DND-41 (cell line): ENCODE results near the gene KDM8.

Experiments
- ATAC-seq: fragments of 200-7000 bp; cut with Tn5 transposase; 3 replicates; pipeline ENCODE4 v1.9.1; 2021; ENCODE audit warnings: low read depth; ENCODE audit not compliant: insufficient read depth
- DNase-seq: peaks from one replicate; pipeline ENCODE4 v3.0.0-alpha.2; 2020
- H2AFZ ChIP-seq: 2 replicates; pipeline ENCODE4 v1.6.0; 2012; ENCODE audit warnings: low read depth, low read length
- H3K27ac ChIP-seq: 2 replicates; pipeline ENCODE4 v1.5.1; 2012; ENCODE audit warnings: low read length, inconsistent platforms
- H3K27me3 ChIP-seq: fragments of 200-600 bp; sonication (generic); 2 replicates; pipeline ENCODE4 v1.6.0; 2012; ENCODE audit warnings: low read length, mild to moderate bottlenecking, inconsistent platforms; ENCODE audit not compliant: insufficient read depth, poor library complexity
- H3K36me3 ChIP-seq: 2 replicates; pipeline ENCODE4 v1.5.1; 2012; ENCODE audit warnings: low read length, inconsistent platforms; ENCODE audit not compliant: insufficient read depth
- H3K4me1 ChIP-seq: 2 replicates; pipeline ENCODE4 v1.5.1; 2012; ENCODE audit warnings: mild to moderate bottlenecking, low read length; ENCODE audit not compliant: insufficient read depth
- H3K4me2 ChIP-seq: 2 replicates; pipeline ENCODE4 v1.6.0; 2012; ENCODE audit warnings: mild to moderate bottlenecking, moderate library complexity, low read length, inconsistent platforms; ENCODE audit not compliant: insufficient read depth
- H3K4me3 ChIP-seq, 2 experiments: fragments of 200-600 bp in 1 of 2; shearing (Covaris generic) in 1 of 2; 2 replicates each; pipeline ENCODE4 v1.5.1; 2012 to 2016; ENCODE audit warnings: inconsistent platforms in 2 of 2, low read length in 2 of 2, mild to moderate bottlenecking in 2 of 2, low read depth in 1 of 2, moderate library complexity in 1 of 2
- H3K79me2 ChIP-seq: 2 replicates; pipeline ENCODE4 v1.6.0; 2012; ENCODE audit warnings: low read length, inconsistent platforms; ENCODE audit not compliant: insufficient read depth
- H3K9ac ChIP-seq: 2 replicates; pipeline ENCODE4 v1.6.0; 2012; ENCODE audit warnings: low read depth, mild to moderate bottlenecking, inconsistent platforms, low read length, moderate library complexity
- H3K9me3 ChIP-seq: 2 replicates; pipeline ENCODE4 v1.5.1; 2012; ENCODE audit warnings: low read length, moderate library complexity, mild to moderate bottlenecking, inconsistent platforms; ENCODE audit not compliant: insufficient read depth, severe bottlenecking
- H4K20me1 ChIP-seq: 2 replicates; pipeline ENCODE4 v1.6.0; 2012; ENCODE audit warnings: low read length; ENCODE audit not compliant: insufficient read depth
- EZH2 ChIP-seq: IDR thresholded peaks from 3 replicates; pipeline ENCODE4 v1.6.1; 2012; ENCODE audit warnings: borderline replicate concordance, low read depth, mild to moderate bottlenecking, moderate library complexity, low read length, inconsistent platforms; ENCODE audit not compliant: severe bottlenecking
- TF ChIP-seq, protein P1 (sequence below): IDR thresholded peaks from 2 replicates; pipeline ENCODE4 v1.5.1; 2012; ENCODE audit warnings: borderline replicate concordance, low read length, moderate library complexity, mild to moderate bottlenecking; ENCODE audit not compliant: poor library complexity, severe bottlenecking; ENCODE audit errors: extremely low read depth

The KDM8 gene

DNA sequence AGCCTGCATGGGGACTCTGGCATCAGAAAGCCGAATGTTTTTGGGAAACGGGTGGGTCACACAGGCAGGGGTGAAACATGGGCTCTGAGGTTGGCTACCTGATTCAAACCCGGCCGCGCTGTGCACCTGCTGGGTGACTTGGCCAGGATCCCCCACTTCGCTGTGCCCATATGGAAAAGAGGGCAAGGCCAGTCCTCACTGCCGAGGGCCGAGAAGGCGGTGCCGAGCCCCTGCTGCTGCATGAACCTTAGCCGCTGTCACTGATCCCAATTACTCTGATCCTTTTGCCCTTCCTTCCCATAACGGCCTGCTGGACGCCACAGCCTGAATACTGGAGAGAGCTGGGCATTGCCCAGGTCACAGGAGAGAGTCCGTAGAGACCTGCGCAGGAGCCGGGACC lies 17.7 kb downstream of the KDM8 start:
- no peak for ATAC-seq
- no peak for DNase-seq
- Histone ChIP-seq H3K4me3 (no peak overlapping the region), H3K27ac (no peak overlapping the region), H4K20me1 (peaks cover 3% of the 10 kb centered on the region; the same call in 1 of the 2 replicates), H3K4me2 (no peak overlapping the region), H3K9me3 (no peaks in the 10 kb centered on the region), H3K36me3 (peaks cover 87% of the 10 kb centered on the region), H3K4me1 (no peaks in the 10 kb centered on the region), H3K9ac (no peak overlapping the region), H2AFZ (no peak overlapping the region), H3K79me2 (no peaks in the 10 kb centered on the region), H3K27me3 (no peaks in the 10 kb centered on the region)
- no peak for TF ChIP-seq EZH2
- TF ChIP-seq, protein P1, sequence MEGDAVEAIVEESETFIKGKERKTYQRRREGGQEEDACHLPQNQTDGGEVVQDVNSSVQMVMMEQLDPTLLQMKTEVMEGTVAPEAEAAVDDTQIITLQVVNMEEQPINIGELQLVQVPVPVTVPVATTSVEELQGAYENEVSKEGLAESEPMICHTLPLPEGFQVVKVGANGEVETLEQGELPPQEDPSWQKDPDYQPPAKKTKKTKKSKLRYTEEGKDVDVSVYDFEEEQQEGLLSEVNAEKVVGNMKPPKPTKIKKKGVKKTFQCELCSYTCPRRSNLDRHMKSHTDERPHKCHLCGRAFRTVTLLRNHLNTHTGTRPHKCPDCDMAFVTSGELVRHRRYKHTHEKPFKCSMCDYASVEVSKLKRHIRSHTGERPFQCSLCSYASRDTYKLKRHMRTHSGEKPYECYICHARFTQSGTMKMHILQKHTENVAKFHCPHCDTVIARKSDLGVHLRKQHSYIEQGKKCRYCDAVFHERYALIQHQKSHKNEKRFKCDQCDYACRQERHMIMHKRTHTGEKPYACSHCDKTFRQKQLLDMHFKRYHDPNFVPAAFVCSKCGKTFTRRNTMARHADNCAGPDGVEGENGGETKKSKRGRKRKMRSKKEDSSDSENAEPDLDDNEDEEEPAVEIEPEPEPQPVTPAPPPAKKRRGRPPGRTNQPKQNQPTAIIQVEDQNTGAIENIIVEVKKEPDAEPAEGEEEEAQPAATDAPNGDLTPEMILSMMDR: no peak

DNA sequence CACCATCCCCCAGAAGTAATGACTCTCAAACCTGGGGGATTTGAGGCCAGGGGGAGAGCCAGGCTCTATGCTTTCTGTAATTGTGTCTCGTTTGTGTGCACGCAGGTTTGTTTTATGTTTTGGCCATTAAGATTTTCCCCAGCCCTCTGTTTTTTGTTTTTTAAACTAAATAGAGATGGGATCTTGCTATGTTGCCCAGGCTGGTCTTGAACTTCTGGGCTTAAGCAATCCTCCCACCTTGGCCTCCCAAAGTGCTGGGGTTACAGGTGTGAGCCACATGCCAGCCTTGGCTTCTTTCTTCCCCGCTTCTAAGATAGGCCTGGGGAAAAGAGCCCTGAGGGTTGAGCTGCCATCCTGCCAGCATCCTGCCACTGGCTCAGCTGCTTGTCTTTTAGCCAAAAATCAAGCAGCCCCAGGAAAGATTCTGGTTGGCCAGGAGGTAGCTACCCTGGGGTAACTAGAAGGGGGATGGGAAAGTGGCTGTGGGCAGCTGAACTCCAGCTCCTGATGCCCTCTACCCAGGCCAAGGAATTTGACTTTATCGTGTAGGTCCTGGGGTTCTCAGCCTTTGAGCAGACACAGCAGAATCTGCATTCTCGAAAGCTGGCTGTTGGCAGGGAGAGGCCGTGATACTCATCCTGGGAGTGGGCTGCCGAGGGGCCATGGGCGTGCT lies 18.4 kb downstream of the KDM8 start:
- H3K27ac ChIP-seq: peak overlapping the region; percentile 18
- no peak overlapping the region for H3K4me2 ChIP-seq
- no peak overlapping the region for H3K9ac ChIP-seq
- H3K27me3 ChIP-seq: no peaks in the 10 kb centered on the region
- no peaks in the 10 kb centered on the region for H3K79me2 ChIP-seq
- TF ChIP-seq EZH2: no peak
- TF ChIP-seq, protein P1: no peak
- no peak overlapping the region for H3K4me3 ChIP-seq
- H4K20me1 ChIP-seq: peaks cover 3% of the 10 kb centered on the region
- no peak overlapping the region for H2AFZ ChIP-seq
- H3K4me1 ChIP-seq: no peaks in the 10 kb centered on the region
- no peaks in the 10 kb centered on the region for H3K9me3 ChIP-seq
- H3K36me3 ChIP-seq: peaks cover 87% of the 10 kb centered on the region
- no peak for ATAC-seq
- no peak for DNase-seq

DNA sequence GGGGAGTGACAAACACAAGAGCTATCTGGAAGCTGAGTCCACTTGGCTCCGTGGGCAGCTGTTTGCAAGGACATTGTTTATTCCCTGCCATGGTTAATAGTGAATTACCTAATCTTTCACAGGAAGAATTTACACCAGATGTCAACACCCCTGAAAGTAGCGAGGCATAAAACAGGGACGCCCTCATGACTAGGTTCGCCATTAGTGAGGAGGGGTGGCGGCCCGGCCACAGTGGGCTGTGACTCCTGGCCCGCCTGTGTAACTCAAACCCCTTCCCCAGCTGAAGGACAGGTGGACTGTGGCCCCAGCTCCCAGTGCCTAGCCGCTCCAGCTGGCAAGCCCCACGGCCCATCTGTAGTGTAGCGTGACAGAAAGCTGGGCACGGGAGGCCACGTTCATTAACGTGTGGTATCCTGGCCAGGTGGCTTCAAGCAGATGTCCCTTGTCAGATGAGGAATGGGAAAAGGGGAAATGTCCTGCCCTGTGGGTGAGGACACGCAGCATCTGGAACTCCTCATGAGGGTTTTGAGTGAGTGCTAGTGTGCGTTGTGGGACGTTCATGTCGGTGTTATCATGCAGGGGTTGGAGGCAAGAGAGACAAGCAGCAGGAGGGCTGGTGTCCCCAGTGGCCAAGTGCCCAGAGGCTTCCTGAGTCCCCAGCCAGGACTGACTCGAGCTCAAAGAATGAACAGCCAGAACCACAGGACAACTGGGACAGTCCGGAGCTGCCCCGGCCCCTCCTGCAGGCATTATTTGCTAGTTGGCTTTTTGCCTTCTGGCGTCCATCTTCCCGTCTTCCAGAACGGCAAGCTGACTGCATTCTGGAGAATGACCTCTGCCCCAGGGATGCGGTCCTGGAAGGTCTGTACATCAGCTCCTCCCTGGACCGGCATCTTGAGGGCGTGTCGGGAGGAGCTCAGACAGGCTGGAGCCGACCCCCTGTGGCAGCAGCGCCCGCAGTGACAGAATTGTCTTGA lies 19.2 kb downstream of the KDM8 start:
- TF ChIP-seq, protein P1: no peak
- no peak for TF ChIP-seq EZH2
- Histone ChIP-seq H2AFZ (no peak overlapping the region), H3K79me2 (no peaks in the 10 kb centered on the region), H3K4me2 (no peak overlapping the region), H3K4me3 (no peak overlapping the region), H3K9ac (no peak overlapping the region), H3K36me3 (peaks cover 87% of the 10 kb centered on the region), H4K20me1 (peaks cover 3% of the 10 kb centered on the region), H3K27me3 (no peaks in the 10 kb centered on the region), H3K27ac (peak overlapping the region; percentile 39), H3K4me1 (no peaks in the 10 kb centered on the region), H3K9me3 (no peaks in the 10 kb centered on the region)
- DNase-seq (no peak), ATAC-seq (no peak)
